H1 (cell line): Measurements from ENCODE around the gene METTL6. TPM values are rescaled to one million over a fixed set of nuclear protein-coding genes. Genes with fewer than 3 reads are reported as not detected.

Experiments
- SIRT6 ChIP-seq: IDR thresholded peaks from one replicate; pipeline ENCODE4 v1.7.1; 2012; ENCODE audit warnings: low read length, inconsistent platforms
- polyA plus RNA-seq, 7 experiments: library from polyadenylated mRNA; depleted of rRNA in 3 of 7; stranded (reverse) in 5 of 7; unstranded in 2 of 7; fragments of >200 nt in 5 of 7; fragments of 200-250 nt in 2 of 7; gene quantifications; 1 replicate in 5 of 7; 2 replicates in 1 of 7; 4 replicates in 1 of 7; pipeline versions ENCODE4 v1.2.1 to v1.2.3, GENCODE V29; 2011 to 2013; ENCODE audit warnings: missing spikeins in 2 of 7, mixed read lengths in 2 of 7
- total RNA-seq: library from RNA; stranded (reverse); fragmentation: NEBNext Ultra II Directional; extraction: Animal tissue kit (Norgen Biotek cat#: 25700); gene quantifications from 2 replicates; pipeline ENCODE4 v1.2.1, GENCODE V29; 2021
- TF ChIP-seq, protein P1 (sequence below), 3 experiments: IDR thresholded peaks; 1 replicate in 2 of 3; 2 replicates in 1 of 3; pipeline versions ENCODE4 v1.5.1 to v1.6.1; 2011; ENCODE audit warnings: low read length in 3 of 3, mild to moderate bottlenecking in 3 of 3, inconsistent platforms in 2 of 3, low read depth in 1 of 3, moderate library complexity in 1 of 3; ENCODE audit not compliant: insufficient read depth in 1 of 3; ENCODE audit errors: control extremely low read depth in 1 of 3

METTL6 gene
- total and polyA plus RNA-seq, 2 of the 8 experiments (the other 6 are each of a cell fraction or from before 2014, with no cell fraction given) = 18.4 to 20.0 TPM

DNA sequence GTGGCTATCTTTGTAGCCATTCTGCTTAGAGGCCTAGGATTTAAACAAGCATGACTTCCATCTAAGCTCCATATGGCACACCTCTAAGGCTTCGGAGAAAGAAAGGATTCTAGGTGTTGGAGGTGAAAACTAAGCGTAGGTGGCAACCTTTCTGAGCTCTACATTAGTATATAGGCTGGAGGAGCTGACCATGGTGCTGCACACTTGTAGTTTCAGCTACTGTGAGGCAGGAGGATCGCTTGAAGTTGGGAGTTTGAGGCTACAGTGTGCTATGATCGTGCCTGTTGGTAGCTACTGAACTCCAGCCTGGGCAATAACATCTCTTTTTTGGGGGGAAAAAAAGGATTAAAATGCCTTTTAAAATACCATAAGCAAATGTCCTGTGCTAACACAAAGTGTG, 7.4 kb upstream of the METTL6 start (continued):
- TF ChIP-seq, protein P1, sequence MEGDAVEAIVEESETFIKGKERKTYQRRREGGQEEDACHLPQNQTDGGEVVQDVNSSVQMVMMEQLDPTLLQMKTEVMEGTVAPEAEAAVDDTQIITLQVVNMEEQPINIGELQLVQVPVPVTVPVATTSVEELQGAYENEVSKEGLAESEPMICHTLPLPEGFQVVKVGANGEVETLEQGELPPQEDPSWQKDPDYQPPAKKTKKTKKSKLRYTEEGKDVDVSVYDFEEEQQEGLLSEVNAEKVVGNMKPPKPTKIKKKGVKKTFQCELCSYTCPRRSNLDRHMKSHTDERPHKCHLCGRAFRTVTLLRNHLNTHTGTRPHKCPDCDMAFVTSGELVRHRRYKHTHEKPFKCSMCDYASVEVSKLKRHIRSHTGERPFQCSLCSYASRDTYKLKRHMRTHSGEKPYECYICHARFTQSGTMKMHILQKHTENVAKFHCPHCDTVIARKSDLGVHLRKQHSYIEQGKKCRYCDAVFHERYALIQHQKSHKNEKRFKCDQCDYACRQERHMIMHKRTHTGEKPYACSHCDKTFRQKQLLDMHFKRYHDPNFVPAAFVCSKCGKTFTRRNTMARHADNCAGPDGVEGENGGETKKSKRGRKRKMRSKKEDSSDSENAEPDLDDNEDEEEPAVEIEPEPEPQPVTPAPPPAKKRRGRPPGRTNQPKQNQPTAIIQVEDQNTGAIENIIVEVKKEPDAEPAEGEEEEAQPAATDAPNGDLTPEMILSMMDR (IDR thresholded peaks at IDR 0.05; ENCODE audit: control extremely low read depth in 1 of 3, insufficient read depth in 1 of 3, low read depth in 1 of 3, low read length in 3 of 3) = no peak
- TF ChIP-seq SIRT6 = no peak
